ENCODE data around the gene SERGEF. TPM values are rescaled to one million over a fixed set of nuclear protein-coding genes. Genes with fewer than 3 reads are reported as not detected.

The SERGEF gene
- total RNA-seq, 2 donors from 2014 or later, result 27.3 to 32.0 TPM

- DNase-seq (ENCODE audit: low spot score), result no peak
- Histone ChIP-seq H3K36me3 (no peaks in the 10 kb centered on the region), H3K4me1 (ENCODE audit: control insufficient read depth in 1 of 2, low read depth in 2 of 2) (peaks cover 0 to 10% of the 10 kb centered on the region in 2 donors), H3K9me3 (no peaks in the 10 kb centered on the region), H3K27ac (no peak overlapping the region), H3K4me3 (no peak overlapping the region), H3K27me3 (replicated peaks; ENCODE audit: insufficient read depth) (no peaks in the 10 kb centered on the region)
- ATAC-seq (ENCODE audit: insufficient number of reproducible peaks, low FRiP score, low read depth), result no peak
- TF ChIP-seq CTCF (IDR thresholded peaks at IDR 0.05), result no peak
Measured at GRCh38 chr11:17922416-17922788, 90.4 kb downstream of the SERGEF start.

GRCh38 chr11:17921659-17922415, 91.0 kb downstream of the SERGEF start:
- ATAC-seq (ENCODE audit: insufficient number of reproducible peaks, low FRiP score, low read depth), result no peak
- Histone ChIP-seq H3K4me1 (ENCODE audit: control insufficient read depth in 1 of 2, low read depth in 2 of 2) (peaks cover 0 to 10% of the 10 kb centered on the region in 2 donors), H3K27me3 (replicated peaks; ENCODE audit: insufficient read depth) (no peaks in the 10 kb centered on the region), H3K9me3 (no peaks in the 10 kb centered on the region), H3K27ac (no peak overlapping the region), H3K4me3 (no peak overlapping the region), H3K36me3 (no peaks in the 10 kb centered on the region)
- no peak for TF ChIP-seq CTCF (IDR thresholded peaks at IDR 0.05)
- no peak for DNase-seq (ENCODE audit: low spot score)

- H3K36me3 ChIP-seq, result no peaks in the 10 kb centered on the region
- no peak overlapping the region for H3K4me3 ChIP-seq
- DNase-seq (ENCODE audit: low spot score) (no peak), ATAC-seq (ENCODE audit: insufficient number of reproducible peaks, low FRiP score, low read depth) (no peak)
- peaks cover 0 to 3% of the 10 kb centered on the region in 2 donors for H3K4me1 ChIP-seq (ENCODE audit: control insufficient read depth in 1 of 2, low read depth in 2 of 2)
- H3K9me3 ChIP-seq, result no peaks in the 10 kb centered on the region
- H3K27me3 ChIP-seq (replicated peaks; ENCODE audit: insufficient read depth), result no peaks in the 10 kb centered on the region
- no peak overlapping the region for H3K27ac ChIP-seq
- no peak for TF ChIP-seq CTCF (IDR thresholded peaks at IDR 0.05)
Measured at GRCh38 chr11:17918049-17918605, 94.7 kb downstream of the SERGEF start.

- no peak for DNase-seq (ENCODE audit: low spot score)
- no peak for TF ChIP-seq CTCF (IDR thresholded peaks at IDR 0.05)
- no peaks in the 10 kb centered on the region for H3K27me3 ChIP-seq (replicated peaks; ENCODE audit: insufficient read depth)
- H3K27ac ChIP-seq, result no peak overlapping the region
- no peaks in the 10 kb centered on the region for H3K9me3 ChIP-seq
- H3K4me3 ChIP-seq, result no peak overlapping the region
- ATAC-seq (ENCODE audit: insufficient number of reproducible peaks, low FRiP score, low read depth), result no peak
- no peaks in the 10 kb centered on the region for H3K36me3 ChIP-seq
- H3K4me1 ChIP-seq (ENCODE audit: control insufficient read depth in 1 of 2, low read depth in 2 of 2), result no peaks in the 10 kb centered on the region
Measured at GRCh38 chr11:17917556-17917955, 95.3 kb downstream of the SERGEF start.

- H3K4me1 ChIP-seq (ENCODE audit: control insufficient read depth in 1 of 2, low read depth in 2 of 2), result no peaks in the 10 kb centered on the region
- H3K4me3 ChIP-seq, result no peak overlapping the region
- no peaks in the 10 kb centered on the region for H3K36me3 ChIP-seq
- H3K27me3 ChIP-seq (replicated peaks; ENCODE audit: insufficient read depth), result no peaks in the 10 kb centered on the region
- TF ChIP-seq CTCF (IDR thresholded peaks at IDR 0.05), result no peak
- H3K9me3 ChIP-seq, result no peaks in the 10 kb centered on the region
- no peak for ATAC-seq (ENCODE audit: insufficient number of reproducible peaks, low FRiP score, low read depth)
- DNase-seq (ENCODE audit: low spot score), result no peak
- no peak overlapping the region for H3K27ac ChIP-seq
Measured at GRCh38 chr11:17915500-17916143, 97.2 kb downstream of the SERGEF start.

Data from thoracic aorta (tissue), 2 donors.